GM15510 (cell line): ENCODE results near the gene EMP3.
A peak's percentile ranks its signal among the peaks of the same experiment; 100 is the strongest.

ENCODE experiments used
- POLR2A ChIP-seq: IDR thresholded peaks from 3 replicates; pipeline ENCODE4 v1.6.1; 2011; ENCODE audit warnings: borderline replicate concordance; ENCODE audit not compliant: insufficient read length; ENCODE audit errors: extremely low read depth

The EMP3 gene

GRCh38 chr19:48310227-48310626 is 15.1 kb upstream of the EMP3 start:
- no peak for TF ChIP-seq POLR2A

GRCh38 chr19:48311384-48311783 is 14.0 kb upstream of the EMP3 start:
- TF ChIP-seq POLR2A: no peak

GRCh38 chr19:48315712-48316111 is 9.6 kb upstream of the EMP3 start:
- no peak for TF ChIP-seq POLR2A

GRCh38 chr19:48318286-48318987 is 6.9 kb upstream of the EMP3 start:
- TF ChIP-seq POLR2A: no peak

GRCh38 chr19:48319647-48320541 is 5.5 kb upstream of the EMP3 start:
- no peak for TF ChIP-seq POLR2A

GRCh38 chr19:48321372-48321621 is 4.1 kb upstream of the EMP3 start:
- TF ChIP-seq POLR2A: no peak

- TF ChIP-seq POLR2A: peak; percentile 85
Observed at GRCh38 chr19:48321622-48322591, 3.4 kb upstream of the EMP3 start.

GRCh38 chr19:48329167-48329891 is 4.0 kb downstream of the EMP3 start:
- TF ChIP-seq POLR2A: no peak

- TF ChIP-seq POLR2A: peak; percentile 63
Observed at GRCh38 chr19:48330012-48330681, 4.8 kb downstream of the EMP3 start.

- no peak for TF ChIP-seq POLR2A
Observed at GRCh38 chr19:48332351-48332661, 7.0 kb downstream of the EMP3 start.

- peak; percentile 74 for TF ChIP-seq POLR2A
Observed at GRCh38 chr19:48332662-48333466, 7.5 kb downstream of the EMP3 start.

GRCh38 chr19:48333467-48334384 is 8.4 kb downstream of the EMP3 start:
- peak; percentile 62 for TF ChIP-seq POLR2A
